GM20000 (cell line): ENCODE measurements around the gene AURKB.
A peak's percentile ranks its signal among the peaks of the same experiment; 100 is the strongest.
"Not testable (repeated sequence)": the region's sequence is repeated elsewhere in the genome, so short reads cannot be mapped to it uniquely, and the experiment has no call there.

Experiments used
- DNase-seq: peaks from one replicate; pipeline ENCODE4 v3.0.0; 2012; ENCODE audit warnings: low spot score
- CTCF ChIP-seq: IDR thresholded peaks from 2 replicates; pipeline ENCODE4 v1.5.1; 2012; ENCODE audit warnings: mild to moderate bottlenecking, control low read depth; ENCODE audit errors: extremely low read depth, missing control alignments

Gene AURKB

GRCh38 chr17:8209907-8210760 is at the start of gene AURKB:
Gene AURKB, minus strand, starts transcription at chr17:8210575. Its CDS starts 351 bp downstream, at chr17:8210224.
- DNase-seq, result peak; percentile 94
- TF ChIP-seq CTCF, result no peak

- TF ChIP-seq CTCF, result no peak
- DNase-seq, result no peak
Observed at GRCh38 chr17:8257801-8258200, 47.4 kb upstream of the AURKB start.

GRCh38 chr17:8256691-8257090 is 46.3 kb upstream of the AURKB start:
- TF ChIP-seq CTCF, result no peak
- no peak for DNase-seq

- no peak for DNase-seq
- TF ChIP-seq CTCF, result no peak
Observed at GRCh38 chr17:8256291-8256690, 45.9 kb upstream of the AURKB start.

- no peak for DNase-seq
Observed at GRCh38 chr17:8255499-8255898, 45.1 kb upstream of the AURKB start.

GRCh38 chr17:8254881-8255280 is 44.5 kb upstream of the AURKB start:
- TF ChIP-seq CTCF, result no peak

More at GRCh38 chr17:8255499-8255898, 45.1 kb upstream of the AURKB start:
- TF ChIP-seq CTCF, result no peak

GRCh38 chr17:8253801-8254200 is 43.4 kb upstream of the AURKB start:
- no peak for TF ChIP-seq CTCF
- no peak for DNase-seq

More at GRCh38 chr17:8254881-8255280, 44.5 kb upstream of the AURKB start:
- DNase-seq, result no peak

GRCh38 chr17:8251411-8251810 is 41.0 kb upstream of the AURKB start:
- DNase-seq, result not testable (repeated sequence)
